SK-N-SH (cell line): ENCODE measurements around the gene TNFSF18.

Experiments used
- CTCF ChIP-seq: fragments of 200-600 bp; sonication (generic); IDR thresholded peaks from 2 replicates; pipeline ENCODE4 v1.6.1; 2017; ENCODE audit warnings: antibody characterized with exemption, mild to moderate bottlenecking, moderate library complexity
- EP300 ChIP-seq, 2 experiments: IDR thresholded peaks; 2 replicates each; pipeline versions ENCODE4 v1.4.0 to v1.6.1; 2012; ENCODE audit warnings: borderline replicate concordance in 1 of 2, low read depth in 1 of 2, low read length in 1 of 2
- EZH2phosphoT487 ChIP-seq: fragments of 200-600 bp; sonication (generic); IDR thresholded peaks from 2 replicates; pipeline ENCODE4 v1.6.1; 2017; ENCODE audit warnings: low read depth, mixed run types, mild to moderate bottlenecking, antibody characterized with exemption, moderate library complexity, borderline replicate concordance
- JUND ChIP-seq: IDR thresholded peaks from 2 replicates; pipeline ENCODE4 v1.4.0; 2012
- MAX ChIP-seq: IDR thresholded peaks from 2 replicates; pipeline ENCODE4 v1.4.0; 2012; ENCODE audit warnings: low read depth
- MXI1 ChIP-seq: IDR thresholded peaks from 2 replicates; pipeline ENCODE4 v1.6.1; 2012; ENCODE audit warnings: mild to moderate bottlenecking, low read depth, low read length, improper control_type of control experiment
- PBX3 ChIP-seq: IDR thresholded peaks from 2 replicates; pipeline ENCODE4; 2012
- POLR2AphosphoS5 ChIP-seq: IDR thresholded peaks from 2 replicates; pipeline ENCODE4 v1.6.1; 2012; ENCODE audit warnings: low read depth, low read length
- RAD21 ChIP-seq: IDR thresholded peaks from 2 replicates; pipeline ENCODE4 v1.6.1; 2012; ENCODE audit warnings: mild to moderate bottlenecking, low read length
- REST ChIP-seq: IDR thresholded peaks from 2 replicates; pipeline ENCODE4 v1.6.1; 2012; ENCODE audit warnings: mild to moderate bottlenecking, low read depth, low read length, moderate library complexity
- RFX5 ChIP-seq: IDR thresholded peaks from 2 replicates; pipeline ENCODE4 v1.6.1; 2012; ENCODE audit warnings: mild to moderate bottlenecking, improper control_type of control experiment, low read length
- SMC3 ChIP-seq: IDR thresholded peaks from 2 replicates; pipeline ENCODE4 v1.6.1; 2012; ENCODE audit warnings: low read depth, low read length, improper control_type of control experiment
- USF2 ChIP-seq: fragments of 150-350 bp; IDR thresholded peaks from 2 replicates; pipeline ENCODE4 v1.6.1; 2017; ENCODE audit warnings: antibody characterized with exemption, low read length, low read depth, borderline replicate concordance

- no peak for TF ChIP-seq SMC3
- TF ChIP-seq REST, result no peak
- no peak for TF ChIP-seq RFX5
- TF ChIP-seq EP300 (IDR thresholded peaks at IDR 0.05; ENCODE audit: borderline replicate concordance in 1 of 2, low read depth in 1 of 2, low read length in 1 of 2), result no peak
- no peak for TF ChIP-seq POLR2AphosphoS5
- TF ChIP-seq MAX, result no peak
- no peak for TF ChIP-seq EZH2phosphoT487
- no peak for TF ChIP-seq CTCF
- no peak for TF ChIP-seq RAD21
- no peak for TF ChIP-seq JUND
- no peak for TF ChIP-seq USF2
- TF ChIP-seq PBX3, result no peak
- no peak for TF ChIP-seq MXI1
Observed at GRCh38 chr1:173024543-173024942, 26.2 kb downstream of the TNFSF18 start.
